Transverse colon (tissue), 4 donors: Measurements from ENCODE around the gene MUC4. TPM values are rescaled to one million over a fixed set of nuclear protein-coding genes. Genes with fewer than 3 reads are reported as not detected.
"Not testable (repeated sequence)": the region's sequence is repeated elsewhere in the genome, so short reads cannot be mapped to it uniquely, and the experiment has no call there.

ENCODE experiments used
- DNase-seq: peaks from one replicate; pipeline ENCODE4 v3.0.0-alpha.2; 2019
- H3K27ac ChIP-seq, 4 donors: fragments of 200-600 bp; sonication (generic); 2 replicates each; pipeline ENCODE4 v1.5.1; 2016 to 2018; ENCODE audit warnings: inconsistent platforms in 4 of 4
- H3K27me3 ChIP-seq: fragments of 200-600 bp; sonication (generic); 2 replicates; pipeline ENCODE4 v1.5.1; 2017; ENCODE audit warnings: inconsistent platforms
- H3K36me3 ChIP-seq, 4 donors: fragments of 200-600 bp; sonication (generic); 2 replicates each; pipeline ENCODE4 v1.5.1; 2017 to 2019; ENCODE audit warnings: inconsistent platforms in 4 of 4
- H3K4me1 ChIP-seq, 4 donors: fragments of 200-600 bp; sonication (generic); 2 replicates each; pipeline ENCODE4 v1.5.1; 2017 to 2020; ENCODE audit warnings: inconsistent platforms in 4 of 4
- H3K4me3 ChIP-seq, 4 donors: fragments of 200-600 bp; sonication (generic); 1 replicate in 1 of 4; 2 replicates in 3 of 4; pipeline versions ENCODE4 v1.5.1 to v1.6.1; 2017 to 2019; ENCODE audit warnings: inconsistent platforms in 4 of 4
- H3K9me3 ChIP-seq, 2 donors: fragments of 200-600 bp; sonication (generic); 2 replicates each; pipeline ENCODE4 v1.5.1; 2017 to 2019; ENCODE audit warnings: inconsistent platforms in 2 of 2
- EP300 ChIP-seq: sonication (generic); formaldehyde crosslinking; IDR thresholded peaks from one replicate; pipeline ENCODE4 v1.6.1; 2017; ENCODE audit warnings: antibody characterized with exemption, low read depth
- POLR2A ChIP-seq: fragments of 450-650 bp; IDR thresholded peaks from one replicate; pipeline ENCODE4 v1.6.1; 2016; ENCODE audit warnings: antibody characterized with exemption, mild to moderate bottlenecking, moderate library complexity
- POLR2AphosphoS5 ChIP-seq, 3 donors: sonication (generic); formaldehyde crosslinking; IDR thresholded peaks; one replicate each; pipeline ENCODE4 v1.6.1; 2016; ENCODE audit warnings: antibody characterized with exemption in 3 of 3
- WGBS, 2 donors: methylation state at CpG; one replicate each; pipeline ENCODE4 v1.1.5; 2018; ENCODE audit warnings: low coverage in 1 of 2; 5-methylcytosine and 5-hydroxymethylcytosine counted together
- in situ Hi-C, 4 donors: fragments of 200-750 bp; cut with MboI; loops; one replicate each; pipeline versions ENCODE4 v1.15.0 to v1.15.1; 2017; ENCODE audit warnings: low sequenced_read_pairs in 3 of 4, low pct_ligation_motif_present in 1 of 4, low pct_unique_long_range_greater_than_20kb in 1 of 4
- intact Hi-C: fragments of 100-400 bp; cut with DNase I; formaldehyde crosslinking; loops from one replicate; pipeline ENCODE4 v1.15.1; 2023; ENCODE audit warnings: low total_unique reads
- total RNA-seq, 4 donors: library from RNA; depleted of rRNA; stranded (reverse); fragments of >200 nt; gene quantifications; one replicate each; pipeline ENCODE4 v1.1.0, GENCODE V29; 2016
- TF ChIP-seq, protein P1 (sequence below), 5 experiments: fragments of 200-600 bp in 3 of 5; fragments of 450-650 bp in 2 of 5; sonication (generic) in 3 of 5; IDR thresholded peaks; 1 replicate in 2 of 5; 2 replicates in 3 of 5; pipeline ENCODE4 v1.5.1; 2016 to 2017; ENCODE audit warnings: antibody characterized with exemption in 5 of 5, inconsistent platforms in 3 of 5, mild to moderate bottlenecking in 2 of 5, moderate library complexity in 1 of 5

The MUC4 gene
- total RNA-seq, 4 donors from 2014 or later, result 111 to 354 (median 170) TPM

DNA sequence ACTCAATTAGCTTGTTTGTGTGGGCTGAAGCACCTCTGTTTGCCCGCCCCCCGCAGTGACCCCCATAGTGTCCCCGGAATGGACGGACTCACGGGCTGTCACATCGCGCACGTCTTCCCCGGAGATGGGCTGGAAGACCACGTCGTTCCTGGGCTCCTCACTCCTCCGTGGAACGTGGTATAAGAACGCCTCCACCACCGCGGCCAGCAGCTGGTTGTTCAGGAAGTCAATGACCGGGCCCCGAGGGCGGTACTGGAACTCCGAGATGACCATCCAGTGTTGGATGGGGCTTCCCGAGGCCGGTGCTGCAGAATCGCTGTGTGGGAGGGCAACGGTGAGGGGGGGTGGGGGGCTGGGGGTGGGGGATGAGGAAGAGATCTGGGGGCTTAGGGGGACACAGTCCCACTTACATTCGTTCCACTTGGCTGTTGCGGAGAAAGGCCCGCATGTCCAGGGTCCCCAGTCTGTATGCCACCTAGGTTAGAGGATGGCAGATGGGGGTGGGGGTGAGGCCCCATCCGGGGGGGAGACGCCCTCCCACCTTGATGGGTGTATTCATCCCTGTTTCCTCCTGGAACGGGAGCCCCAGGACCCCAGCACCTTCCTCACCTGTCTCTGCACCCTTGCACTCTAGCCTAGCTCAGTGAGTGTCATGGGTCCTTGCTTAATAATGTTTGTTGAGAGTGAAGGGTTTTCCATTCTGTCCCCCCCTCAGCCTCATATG, 60.8 kb downstream of the MUC4 start:
- DNase-seq, result no peak
- Histone ChIP-seq H3K4me3 (no peak overlapping the region), H3K4me1 (peaks cover 0 to 12% (median 7%) of the 10 kb centered on the region in 4 donors), H3K36me3 (no peaks in the 10 kb centered on the region), H3K27ac (no peak overlapping the region), H3K9me3 (no peaks in the 10 kb centered on the region), H3K27me3 (peaks cover 6% of the 10 kb centered on the region)
- intact Hi-C loops (no loop called here), in situ Hi-C loops (no loop called here)
- TF ChIP-seq POLR2AphosphoS5 (IDR thresholded peaks at IDR 0.05) (no peak), POLR2A (no peak)
- TF ChIP-seq, protein P1, sequence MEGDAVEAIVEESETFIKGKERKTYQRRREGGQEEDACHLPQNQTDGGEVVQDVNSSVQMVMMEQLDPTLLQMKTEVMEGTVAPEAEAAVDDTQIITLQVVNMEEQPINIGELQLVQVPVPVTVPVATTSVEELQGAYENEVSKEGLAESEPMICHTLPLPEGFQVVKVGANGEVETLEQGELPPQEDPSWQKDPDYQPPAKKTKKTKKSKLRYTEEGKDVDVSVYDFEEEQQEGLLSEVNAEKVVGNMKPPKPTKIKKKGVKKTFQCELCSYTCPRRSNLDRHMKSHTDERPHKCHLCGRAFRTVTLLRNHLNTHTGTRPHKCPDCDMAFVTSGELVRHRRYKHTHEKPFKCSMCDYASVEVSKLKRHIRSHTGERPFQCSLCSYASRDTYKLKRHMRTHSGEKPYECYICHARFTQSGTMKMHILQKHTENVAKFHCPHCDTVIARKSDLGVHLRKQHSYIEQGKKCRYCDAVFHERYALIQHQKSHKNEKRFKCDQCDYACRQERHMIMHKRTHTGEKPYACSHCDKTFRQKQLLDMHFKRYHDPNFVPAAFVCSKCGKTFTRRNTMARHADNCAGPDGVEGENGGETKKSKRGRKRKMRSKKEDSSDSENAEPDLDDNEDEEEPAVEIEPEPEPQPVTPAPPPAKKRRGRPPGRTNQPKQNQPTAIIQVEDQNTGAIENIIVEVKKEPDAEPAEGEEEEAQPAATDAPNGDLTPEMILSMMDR (IDR thresholded peaks at IDR 0.05), result no peak
- 84% methylated on average over 12 of the region's 30 CpGs; no CpG with 5 or more reads in 1 of the 2 donors for WGBS, 2 donors

DNA sequence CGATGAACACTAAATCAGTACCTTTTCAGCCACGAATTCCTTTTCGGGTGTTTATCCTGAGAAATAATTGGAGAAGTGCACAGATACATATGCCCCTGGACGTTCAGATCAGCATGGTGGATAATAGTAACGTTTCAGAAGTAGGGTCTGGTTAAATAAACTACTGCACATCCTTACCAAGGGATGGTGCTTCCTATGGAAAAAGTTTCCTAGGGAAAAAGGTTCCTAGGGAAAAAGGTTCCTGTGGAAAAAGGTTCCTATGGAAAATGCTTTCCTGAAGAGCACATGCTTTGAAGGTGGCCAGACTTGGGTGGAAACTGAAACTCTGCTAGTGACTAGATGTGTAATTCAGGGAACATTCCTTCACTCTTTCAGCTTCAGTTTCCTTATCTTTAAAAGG, 62.6 kb downstream of the MUC4 start:
- 85 to 89% methylated on average over 4 to 5 of the region's 5 CpGs for WGBS, 2 donors
- H3K4me3 ChIP-seq, H3K9me3 ChIP-seq, H3K27ac ChIP-seq, intact Hi-C loops, H3K27me3 ChIP-seq, DNase-seq, H3K36me3 ChIP-seq: not testable (repeated sequence)
- in situ Hi-C loops, result loop anchor here in 2 of 4 donors (25.0 kb wide), 2 partner anchors 137 to 463 kb away; partner anchors contain the start of genes SLC51A (in 1 of the 2) and ZDHHC19 (in 1 of the 2)
- peaks cover 0 to 12% (median 7%) of the 10 kb centered on the region in 4 donors for H3K4me1 ChIP-seq

DNA sequence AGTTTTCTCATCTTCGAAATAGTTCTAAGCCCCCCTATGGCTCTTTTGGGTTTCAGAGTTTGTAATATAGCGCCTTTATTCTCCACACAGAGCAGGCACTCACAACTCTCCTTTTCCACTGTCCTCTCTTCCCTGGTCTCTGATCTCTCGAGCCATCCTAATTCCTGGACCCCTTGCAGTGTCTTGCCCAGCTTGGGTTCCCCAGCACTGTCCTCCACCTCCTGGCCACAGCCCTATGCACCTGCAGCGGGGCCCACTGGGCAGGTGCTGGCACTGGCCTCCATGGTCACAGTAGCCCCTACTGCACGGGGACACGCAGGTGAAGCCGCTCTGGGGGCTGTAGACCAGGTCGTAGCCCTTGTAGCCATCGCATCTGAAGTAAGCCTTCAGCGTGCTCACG, 63.1 kb downstream of the MUC4 start:
- intact Hi-C loops, result no loop called here
- Histone ChIP-seq H3K27ac (no peak overlapping the region), H3K9me3 (no peaks in the 10 kb centered on the region), H3K27me3 (peaks cover 6% of the 10 kb centered on the region), H3K4me1 (peaks cover 0 to 12% (median 7%) of the 10 kb centered on the region in 4 donors), H3K36me3 (no peaks in the 10 kb centered on the region), H3K4me3 (no peak overlapping the region)
- in situ Hi-C loops, result loop anchor here in 2 of 4 donors (25.0 kb wide), 2 partner anchors 136 to 464 kb away; partner anchors contain the start of genes SLC51A (in 1 of the 2) and ZDHHC19 (in 1 of the 2)
- DNase-seq, result no peak
- TF ChIP-seq POLR2A (no peak), EP300 (no peak), POLR2AphosphoS5 (IDR thresholded peaks at IDR 0.05) (no peak)
- TF ChIP-seq, protein P1 (IDR thresholded peaks at IDR 0.05), result no peak
- 92 to 97% methylated on average over 6 to 11 of the region's 11 CpGs for WGBS, 2 donors

DNA sequence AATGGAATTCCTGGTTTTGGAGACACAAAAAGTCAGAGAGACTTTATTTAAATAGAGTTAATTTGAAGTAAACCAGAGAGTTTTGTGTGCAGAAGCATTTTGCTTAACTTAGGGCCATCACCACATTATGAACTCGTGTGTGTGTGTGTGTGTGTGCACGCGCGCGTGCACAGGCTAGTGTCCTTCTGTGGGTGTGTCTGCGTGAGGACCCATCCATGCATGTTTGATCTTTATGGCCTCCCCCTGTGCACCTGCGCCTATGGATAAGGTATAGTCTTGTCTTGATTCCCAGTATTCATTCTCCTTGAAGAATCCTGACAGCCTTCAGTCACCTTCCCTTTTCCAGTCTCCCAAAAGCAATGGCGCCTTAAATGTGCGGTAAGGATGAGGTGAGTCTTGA, 65.0 kb downstream of the MUC4 start:
- no peak for TF ChIP-seq POLR2AphosphoS5 (IDR thresholded peaks at IDR 0.05)
- TF ChIP-seq, protein P1 (IDR thresholded peaks at IDR 0.05), result no peak
- Histone ChIP-seq H3K27ac (no peak overlapping the region), H3K9me3 (no peaks in the 10 kb centered on the region), H3K4me3 (no peak overlapping the region), H3K4me1 (peaks cover 0 to 12% (median 7%) of the 10 kb centered on the region in 4 donors), H3K27me3 (peaks cover 6% of the 10 kb centered on the region), H3K36me3 (no peaks in the 10 kb centered on the region)
- in situ Hi-C loops (loop anchor here in 2 of 4 donors (25.0 kb wide), 2 partner anchors 134 to 466 kb away; partner anchors contain the start of genes SLC51A (in 1 of the 2) and ZDHHC19 (in 1 of the 2)), intact Hi-C loops (no loop called here)
- 87 to 98% methylated on average over 4 to 9 of the region's 9 CpGs for WGBS, 2 donors
- DNase-seq, result no peak
